Upper lobe of left lung (tissue), 6 donors: ENCODE measurements around the gene CEACAM8. TPM values are rescaled to one million over a fixed set of nuclear protein-coding genes. Genes with fewer than 3 reads are reported as not detected.
"Not testable (repeated sequence)": the region's sequence is repeated elsewhere in the genome, so short reads cannot be mapped to it uniquely, and the experiment has no call there.

Experiments used
- ATAC-seq, 2 donors: fragments of 200-7000 bp; cut with Tn5 transposase; one replicate each; pipeline ENCODE4 v1.9.1; 2022; ENCODE audit warnings: mild to moderate bottlenecking in 2 of 2, moderate library complexity in 2 of 2; ENCODE audit not compliant: low FRiP score in 2 of 2
- DNase-seq, 2 donors: peaks; one replicate each; pipeline ENCODE4 v3.0.0-alpha.2; 2019 to 2020
- H3K27ac ChIP-seq, 4 donors: fragments of 200-600 bp; sonication (generic); one replicate each; pipeline ENCODE4 v1.5.1; 2016 to 2019
- H3K27me3 ChIP-seq, 4 donors: fragments of 200-600 bp; sonication (generic); one replicate each; pipeline ENCODE4 v1.5.1; 2017 to 2019
- H3K36me3 ChIP-seq, 4 donors: fragments of 200-600 bp; sonication (generic); one replicate each; pipeline ENCODE4 v1.5.1; 2016 to 2019
- H3K4me1 ChIP-seq, 4 donors: fragments of 200-600 bp; sonication (generic); one replicate each; pipeline ENCODE4 v1.5.1; 2018 to 2019
- H3K4me3 ChIP-seq, 4 donors: fragments of 200-600 bp; sonication (generic); one replicate each; pipeline ENCODE4 v1.5.1; 2017 to 2019; ENCODE audit warnings: mild to moderate bottlenecking in 2 of 4, moderate library complexity in 1 of 4
- H3K9me3 ChIP-seq, 4 donors: fragments of 200-600 bp; sonication (generic); one replicate each; pipeline ENCODE4 v1.5.1; 2018 to 2019
- EP300 ChIP-seq, 4 donors: sonication (generic); formaldehyde crosslinking; IDR thresholded peaks; one replicate each; pipeline ENCODE4 v1.5.1; 2017; ENCODE audit warnings: antibody characterized with exemption in 4 of 4, control low read depth in 2 of 4
- POLR2A ChIP-seq, 4 donors: fragments of 450-650 bp; IDR thresholded peaks; one replicate each; pipeline ENCODE4 v1.5.1; 2016 to 2017; ENCODE audit warnings: antibody characterized with exemption in 4 of 4, mild to moderate bottlenecking in 2 of 4
- POLR2AphosphoS5 ChIP-seq, 2 donors: sonication (generic); formaldehyde crosslinking; IDR thresholded peaks; one replicate each; pipeline ENCODE4 v1.5.1; 2017; ENCODE audit warnings: antibody characterized with exemption in 2 of 2
- WGBS, 2 donors: methylation state at CpG; one replicate each; pipeline ENCODE4 v1.1.5; 2017 to 2018; 5-methylcytosine and 5-hydroxymethylcytosine counted together
- total RNA-seq, 6 donors: library from RNA; depleted of rRNA in 4 of 6; stranded (reverse); fragments of >200 nt in 4 of 6; gene quantifications; one replicate each; pipeline versions ENCODE4 v1.1.0 to v1.2.1, GENCODE V29; 2016 to 2021
- TF ChIP-seq, protein P1 (sequence below), 6 experiments: fragments of 450-650 bp in 4 of 6; fragments of 200-600 bp in 2 of 6; sonication (generic) in 2 of 6; IDR thresholded peaks; one replicate each; pipeline ENCODE4 v1.5.1; 2016 to 2019; ENCODE audit warnings: antibody characterized with exemption in 6 of 6
- donor health status: DM: no; HTN: no; CAD: no; lungs with moderate emphysema.
- donor health status: DM: no; HTN: yes; CAD: no; lungs with severe emphysema.

CEACAM8 gene
- total RNA-seq, 6 donors from 2014 or later = 0.67 to 1.1 (median 0.75) TPM; not detected in 2

DNA sequence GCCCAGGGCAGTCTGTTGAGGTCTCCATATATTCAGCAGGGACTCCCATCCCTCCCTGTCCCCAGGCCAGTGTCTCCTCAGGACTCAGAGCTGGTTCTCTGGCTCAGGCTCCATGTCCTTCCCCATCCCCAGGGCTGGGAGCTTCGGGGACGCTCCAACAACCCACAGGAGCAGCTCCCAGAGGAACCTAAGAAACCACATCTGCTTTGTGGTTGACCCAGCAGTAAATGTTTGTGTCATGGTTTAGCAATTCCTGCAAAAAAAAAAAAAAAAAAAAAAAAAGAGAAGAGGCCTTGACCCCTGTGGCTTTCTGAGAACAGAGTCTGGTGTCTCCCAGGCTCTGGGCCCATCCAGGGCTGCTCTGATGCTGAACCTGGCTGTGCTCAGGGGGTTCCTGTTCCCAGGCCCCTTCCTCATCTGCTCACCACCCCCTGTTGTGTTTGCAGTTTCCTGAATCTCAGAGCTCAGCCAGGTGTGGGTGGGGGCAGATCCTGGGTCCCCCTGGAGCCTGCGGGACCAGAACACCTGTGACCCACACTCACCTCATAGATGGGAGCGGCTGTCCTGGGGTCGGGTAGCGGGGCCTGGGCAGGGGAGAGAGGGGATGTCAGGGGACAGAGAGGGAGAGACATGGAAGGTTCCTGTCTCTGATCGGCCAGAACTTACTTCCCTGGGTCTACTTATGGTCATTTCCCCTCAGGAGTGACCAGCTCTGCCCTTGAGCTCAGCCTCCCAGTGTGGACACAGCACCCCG lies 41.3 kb downstream of the CEACAM8 start:
- peaks cover 0 to 11% (median 4%) of the 10 kb centered on the region in 4 donors for H3K4me1 ChIP-seq
- H3K36me3 ChIP-seq = no peaks in the 10 kb centered on the region
- no peak overlapping the region for H3K4me3 ChIP-seq
- H3K27ac ChIP-seq = peak overlapping the region in 1 of 4 donors; percentile 49
- DNase-seq (peak; percentile 33 to 57), ATAC-seq (peak; percentile 50 to 67)
- no peaks in the 10 kb centered on the region for H3K27me3 ChIP-seq
- WGBS, 2 donors = 73 to 85% methylated on average over 2 to 8 of the region's 8 CpGs
- TF ChIP-seq EP300 (IDR thresholded peaks at IDR 0.05) = no peak
- H3K9me3 ChIP-seq = no peaks in the 10 kb centered on the region

DNA sequence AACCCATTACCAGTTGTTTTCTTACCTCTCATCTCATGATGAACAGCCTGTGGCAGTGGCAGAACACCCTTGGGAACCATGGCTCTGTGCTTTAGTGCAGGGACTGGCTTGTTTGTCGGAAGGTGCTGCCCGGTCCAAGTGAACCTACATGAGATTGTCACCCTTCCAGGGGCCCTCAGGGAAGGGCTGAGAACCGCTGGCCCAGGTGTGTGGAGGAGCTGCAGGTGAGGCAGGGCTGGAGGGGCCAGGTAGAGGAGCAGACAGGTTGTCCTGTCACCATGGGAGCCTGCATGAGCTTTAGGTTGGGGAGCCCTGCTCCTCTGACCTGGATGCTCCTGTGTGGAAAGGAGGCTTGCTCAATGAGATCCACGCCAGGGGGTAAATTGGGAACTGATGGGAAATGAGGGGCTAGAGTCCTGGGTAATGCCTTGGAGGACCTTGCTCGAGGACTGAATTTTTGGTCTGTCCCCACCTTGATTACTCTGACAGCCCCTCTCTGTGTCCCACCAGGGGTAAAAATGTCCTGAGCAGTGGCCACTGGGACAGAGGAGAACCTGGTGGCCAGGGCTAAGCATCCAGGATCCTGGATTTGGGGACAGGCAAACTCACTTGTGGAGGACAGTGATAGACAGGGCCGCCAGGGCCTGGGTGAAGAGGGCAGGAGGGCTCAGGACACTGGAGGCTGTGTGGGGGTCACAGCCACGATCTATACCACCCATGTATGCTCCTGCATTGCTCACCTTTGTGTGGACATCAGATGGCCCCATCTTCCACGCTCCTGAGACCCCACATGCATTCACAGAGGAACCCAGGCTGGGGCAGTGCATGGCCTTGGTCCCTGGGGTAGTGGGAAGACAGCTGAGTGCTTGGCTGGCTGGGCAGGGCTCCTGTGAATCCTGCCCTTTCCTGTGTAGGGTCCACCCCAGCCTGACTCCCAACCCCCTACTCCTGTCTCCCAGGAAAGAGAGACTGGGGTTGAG lies 42.3 kb downstream of the CEACAM8 start:
- H3K36me3 ChIP-seq = no peaks in the 10 kb centered on the region
- WGBS, 2 donors = 80 to 92% methylated on average over 8 of the region's 8 CpGs
- DNase-seq (no peak), ATAC-seq (no peak)
- no peaks in the 10 kb centered on the region for H3K9me3 ChIP-seq
- no peak overlapping the region for H3K27ac ChIP-seq
- no peak for TF ChIP-seq EP300 (IDR thresholded peaks at IDR 0.05)
- TF ChIP-seq POLR2A (IDR thresholded peaks at IDR 0.05) = no peak
- no peak for TF ChIP-seq POLR2AphosphoS5 (IDR thresholded peaks at IDR 0.05)
- TF ChIP-seq, protein P1, sequence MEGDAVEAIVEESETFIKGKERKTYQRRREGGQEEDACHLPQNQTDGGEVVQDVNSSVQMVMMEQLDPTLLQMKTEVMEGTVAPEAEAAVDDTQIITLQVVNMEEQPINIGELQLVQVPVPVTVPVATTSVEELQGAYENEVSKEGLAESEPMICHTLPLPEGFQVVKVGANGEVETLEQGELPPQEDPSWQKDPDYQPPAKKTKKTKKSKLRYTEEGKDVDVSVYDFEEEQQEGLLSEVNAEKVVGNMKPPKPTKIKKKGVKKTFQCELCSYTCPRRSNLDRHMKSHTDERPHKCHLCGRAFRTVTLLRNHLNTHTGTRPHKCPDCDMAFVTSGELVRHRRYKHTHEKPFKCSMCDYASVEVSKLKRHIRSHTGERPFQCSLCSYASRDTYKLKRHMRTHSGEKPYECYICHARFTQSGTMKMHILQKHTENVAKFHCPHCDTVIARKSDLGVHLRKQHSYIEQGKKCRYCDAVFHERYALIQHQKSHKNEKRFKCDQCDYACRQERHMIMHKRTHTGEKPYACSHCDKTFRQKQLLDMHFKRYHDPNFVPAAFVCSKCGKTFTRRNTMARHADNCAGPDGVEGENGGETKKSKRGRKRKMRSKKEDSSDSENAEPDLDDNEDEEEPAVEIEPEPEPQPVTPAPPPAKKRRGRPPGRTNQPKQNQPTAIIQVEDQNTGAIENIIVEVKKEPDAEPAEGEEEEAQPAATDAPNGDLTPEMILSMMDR (IDR thresholded peaks at IDR 0.05) = no peak
- no peak overlapping the region for H3K4me3 ChIP-seq
- no peaks in the 10 kb centered on the region for H3K27me3 ChIP-seq
- peaks cover 0 to 11% (median 4%) of the 10 kb centered on the region in 4 donors for H3K4me1 ChIP-seq

DNA sequence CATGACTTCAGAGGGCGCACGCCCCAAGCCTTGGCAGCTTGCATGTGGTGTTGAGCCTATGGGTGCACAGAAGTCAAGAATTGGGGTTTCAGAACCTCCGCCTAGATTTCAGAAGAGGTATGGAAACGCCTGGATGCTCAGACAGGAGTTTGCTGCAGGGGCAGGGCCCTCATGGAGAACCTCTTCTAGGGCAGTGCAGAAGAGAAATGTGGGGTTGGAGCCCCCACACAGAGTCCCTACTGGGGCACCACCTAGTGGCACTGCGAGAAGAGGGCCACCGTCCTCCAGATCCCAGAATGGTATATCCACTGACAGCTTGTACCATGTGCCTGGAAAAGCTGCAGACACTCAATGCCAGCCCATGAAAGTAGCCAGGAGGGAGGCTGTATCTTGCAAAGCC lies 44.2 kb downstream of the CEACAM8 start:
- H3K27me3 ChIP-seq, H3K27ac ChIP-seq, ATAC-seq, H3K9me3 ChIP-seq, H3K36me3 ChIP-seq, H3K4me3 ChIP-seq, DNase-seq: not testable (repeated sequence)
- H3K4me1 ChIP-seq = peaks cover 0 to 11% (median 2%) of the 10 kb centered on the region in 4 donors
- WGBS, 2 donors = 90 to 96% methylated on average over 5 to 6 of the region's 6 CpGs

DNA sequence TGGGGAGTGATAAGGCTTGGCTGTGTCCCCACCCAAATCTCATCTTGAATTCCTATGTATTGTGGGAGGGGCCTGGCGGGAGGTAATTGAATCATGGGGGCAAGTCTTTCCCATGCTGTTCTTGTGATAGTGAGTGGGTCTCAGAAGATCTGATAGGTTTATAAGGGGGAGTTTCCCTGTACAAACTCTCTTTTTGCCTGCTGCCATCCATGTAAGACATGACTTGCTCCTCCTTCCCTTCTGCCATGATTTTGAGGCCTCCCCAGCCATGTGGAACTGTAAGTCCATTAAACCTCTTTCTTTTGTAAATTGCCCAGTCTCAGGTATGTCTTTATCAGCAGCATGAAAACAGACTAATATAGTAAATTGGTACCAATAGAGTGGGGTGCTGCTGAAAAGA lies 45.7 kb downstream of the CEACAM8 start:
- WGBS, 2 donors = 95 to 100% methylated on average over 1 of the region's 1 CpG

DNA sequence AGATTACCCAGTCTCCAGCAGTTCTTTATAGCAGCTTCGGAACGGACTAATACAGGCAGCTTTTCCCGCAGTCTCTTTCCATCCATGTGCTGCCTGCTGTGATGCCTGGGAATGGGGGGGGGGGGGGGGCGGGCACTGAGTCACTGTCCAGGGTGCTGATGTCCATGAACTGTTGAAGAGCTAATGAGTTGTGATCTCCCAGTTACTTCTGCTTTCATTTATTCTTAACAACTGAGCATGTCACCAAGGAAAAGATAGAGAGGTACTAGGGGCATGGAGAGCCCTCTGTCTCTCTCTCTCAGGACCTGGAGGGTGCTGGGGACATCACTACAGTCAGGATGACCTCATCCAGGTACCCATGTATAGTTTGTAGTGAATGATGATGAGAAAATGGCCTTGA lies 46.2 kb downstream of the CEACAM8 start:
- ATAC-seq (no peak), DNase-seq (no peak)
- H3K27ac ChIP-seq = no peak overlapping the region
- 70 to 73% methylated on average over 4 of the region's 4 CpGs for WGBS, 2 donors
- H3K4me3 ChIP-seq = no peak overlapping the region
- H3K9me3 ChIP-seq = no peaks in the 10 kb centered on the region
- no peaks in the 10 kb centered on the region for H3K36me3 ChIP-seq
- no peaks in the 10 kb centered on the region for H3K27me3 ChIP-seq
- TF ChIP-seq, protein P1 (IDR thresholded peaks at IDR 0.05) = no peak
- TF ChIP-seq POLR2AphosphoS5 (IDR thresholded peaks at IDR 0.05) (no peak), EP300 (IDR thresholded peaks at IDR 0.05) (no peak), POLR2A (IDR thresholded peaks at IDR 0.05) (no peak)
- peaks cover 0 to 7% (median 0%) of the 10 kb centered on the region in 4 donors for H3K4me1 ChIP-seq

More for the DNA sequence above, 45.7 kb downstream of the CEACAM8 start:
- ATAC-seq, H3K27me3 ChIP-seq, H3K4me3 ChIP-seq, DNase-seq, H3K27ac ChIP-seq, H3K36me3 ChIP-seq, H3K9me3 ChIP-seq: not testable (repeated sequence)
- H3K4me1 ChIP-seq = peaks cover 0 to 11% (median 2%) of the 10 kb centered on the region in 4 donors

DNA sequence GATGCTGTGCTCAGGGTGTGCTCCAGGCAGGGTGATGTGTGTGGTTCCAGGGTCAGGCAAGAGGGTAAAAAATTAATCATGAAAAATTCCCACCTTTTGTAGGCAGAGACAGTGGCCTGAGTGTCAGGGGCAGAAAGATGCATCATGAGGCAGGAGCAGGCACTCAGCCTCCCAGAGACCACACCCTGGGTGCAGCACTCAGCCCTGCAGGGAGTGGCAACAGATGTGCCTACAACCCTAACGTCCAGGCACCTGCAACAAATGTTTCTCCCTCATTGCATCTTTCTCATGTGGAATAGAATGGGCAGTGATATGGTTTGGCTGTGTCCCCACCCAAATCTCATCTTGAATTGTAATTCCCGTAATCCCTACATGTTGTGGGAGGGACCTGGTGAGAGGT lies 46.8 kb downstream of the CEACAM8 start:
- DNase-seq (no peak), ATAC-seq (no peak)
- Histone ChIP-seq H3K27ac (no peak overlapping the region), H3K4me1 (peaks cover 0 to 3% (median 0%) of the 10 kb centered on the region in 4 donors), H3K36me3 (no peaks in the 10 kb centered on the region), H3K4me3 (no peak overlapping the region), H3K9me3 (no peaks in the 10 kb centered on the region), H3K27me3 (no peaks in the 10 kb centered on the region)
- 59 to 73% methylated on average over 2 of the region's 2 CpGs for WGBS, 2 donors
- no peak for TF ChIP-seq EP300 (IDR thresholded peaks at IDR 0.05)
- TF ChIP-seq POLR2AphosphoS5 (IDR thresholded peaks at IDR 0.05) = no peak
